Fibroblast of skin of right quadriceps (primary cell): ENCODE data around the gene IGSF9B.
A peak's percentile ranks its signal among the peaks of the same experiment; 100 is the strongest.

Experiments used
- DNase-seq: peaks from one replicate; pipeline ENCODE4 v3.0.0-alpha.2; 2013

IGSF9B gene

GRCh38 chr11:133953999-133954398, 2.8 kb downstream of the IGSF9B start:
- no peak for DNase-seq

- no peak for DNase-seq
These were observed 3.2 kb downstream of the IGSF9B start for GRCh38 chr11:133953547-133953946.

- DNase-seq: no peak
These were observed 4.3 kb downstream of the IGSF9B start for GRCh38 chr11:133952199-133953190.

- peak; percentile 17 for DNase-seq
These were observed 5.2 kb downstream of the IGSF9B start for GRCh38 chr11:133951327-133952198.

- DNase-seq: no peak
These were observed 5.9 kb downstream of the IGSF9B start for GRCh38 chr11:133950874-133951326.

- DNase-seq: no peak
These were observed 6.3 kb downstream of the IGSF9B start for GRCh38 chr11:133950421-133950820.

GRCh38 chr11:133949129-133949528, 7.6 kb downstream of the IGSF9B start:
- no peak for DNase-seq

GRCh38 chr11:133948711-133949110, 8.1 kb downstream of the IGSF9B start:
- no peak for DNase-seq

- DNase-seq: peak; percentile 45
These were observed 9.4 kb downstream of the IGSF9B start for GRCh38 chr11:133947321-133947756.

GRCh38 chr11:133946541-133947318, 10.0 kb downstream of the IGSF9B start:
- no peak for DNase-seq

- DNase-seq: no peak
These were observed 10.7 kb downstream of the IGSF9B start for GRCh38 chr11:133946051-133946450.

GRCh38 chr11:133945087-133945974, 11.4 kb downstream of the IGSF9B start:
- DNase-seq: peak; percentile 33

GRCh38 chr11:133943950-133944698, 12.6 kb downstream of the IGSF9B start:
- DNase-seq: no peak

- no peak for DNase-seq
These were observed 14.2 kb downstream of the IGSF9B start for GRCh38 chr11:133942577-133942976.

- no peak for DNase-seq
These were observed 15.2 kb downstream of the IGSF9B start for GRCh38 chr11:133941546-133941945.

- no peak for DNase-seq
These were observed 16.7 kb downstream of the IGSF9B start for GRCh38 chr11:133940034-133940433.

- DNase-seq: no peak
These were observed 17.2 kb downstream of the IGSF9B start for GRCh38 chr11:133939558-133939957.

GRCh38 chr11:133938166-133938565, 18.6 kb downstream of the IGSF9B start:
- no peak for DNase-seq

- no peak for DNase-seq
These were observed 19.3 kb downstream of the IGSF9B start for GRCh38 chr11:133937468-133937867.

GRCh38 chr11:133937015-133937414, 19.8 kb downstream of the IGSF9B start:
- no peak for DNase-seq

- no peak for DNase-seq
These were observed 20.2 kb downstream of the IGSF9B start for GRCh38 chr11:133936592-133936991.
